ENCODE data around the gene ERI3. TPM values are rescaled to one million over a fixed set of nuclear protein-coding genes. Genes with fewer than 3 reads are reported as not detected.

The ERI3 gene
- total RNA-seq, 1 experiment from 2014 or later = 74.2 TPM

DNA sequence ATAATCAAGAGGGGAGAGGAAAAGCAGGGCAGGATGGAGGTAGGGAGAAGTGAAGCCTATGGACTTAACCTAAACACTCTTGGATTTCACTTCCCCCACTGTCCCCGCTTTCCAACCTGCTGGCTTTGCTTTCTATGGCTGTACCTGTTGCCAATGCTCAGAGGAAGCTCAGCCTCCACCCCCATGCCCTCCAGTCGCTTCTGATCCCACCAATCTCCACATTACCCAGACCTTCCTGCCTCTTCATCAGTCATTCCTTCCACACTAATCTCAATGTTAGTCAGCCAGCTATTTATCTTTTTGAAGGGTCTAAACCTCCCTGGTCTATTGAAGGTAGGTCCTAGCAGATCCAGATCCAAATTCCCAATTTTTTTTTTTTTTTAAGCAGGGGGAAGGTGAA is 24.1 kb downstream of the ERI3 start:
- POLR2A ChIA-PET = interaction anchor here (0.7 kb wide), 1 partner anchor 14 kb away, joined by 3 read pairs; no protein-coding TSS in a partner anchor

GRCh38 chr1:44328671-44329416 is 26.2 kb downstream of the ERI3 start:
- peaks cover 17% of the 10 kb centered on the region for H3K79me2 ChIP-seq (ENCODE audit: insufficient read depth, low read length)
- H3K9ac ChIP-seq (ENCODE audit: low read length) = peak overlapping the region; percentile 29
- H4K20me1 ChIP-seq (ENCODE audit: insufficient read depth) = no peaks in the 10 kb centered on the region; the same call in 1 of the 2 replicates
- ChIA-PET CTCF (interaction anchor here (1.5 to 1.7 kb wide), 2 partner anchors 9 to 11 kb away, joined by 4 to 7 read pairs; no protein-coding TSS in a partner anchor), RAD21 (ENCODE audit: low non-redundant PET in 1 of 2, low total read pairs in 2 of 2, uncharacterized antibody in 2 of 2, unreplicated experiment in 2 of 2) (no interaction called here), POLR2A (interaction anchor here (0.7 to 1.0 kb wide), 2 partner anchors 303 to 374 kb away, joined by 3 read pairs; no protein-coding TSS in a partner anchor)
- no peaks in the 10 kb centered on the region for H3K9me3 ChIP-seq (ENCODE audit: control insufficient read depth in 1 of 2, insufficient read depth in 1 of 2, low read depth in 1 of 2, low read length in 2 of 2)
- DNase-seq (ENCODE audit: low read depth, low spot score) = no peak
- H3K27me3 ChIP-seq (ENCODE audit: insufficient read depth, low read length) = no peaks in the 10 kb centered on the region
- H3K36me3 ChIP-seq (ENCODE audit: control insufficient read depth in 1 of 2, insufficient read depth in 2 of 2, low read length in 2 of 2) = no peaks in the 10 kb centered on the region; a peak in 1 of 4 replicates
- no peak overlapping the region; the same call in 1 of the 2 replicates for H3K27ac ChIP-seq (ENCODE audit: low read depth, low read length)
- no peak for ATAC-seq
- no peaks in the 10 kb centered on the region for H3K9me2 ChIP-seq (ENCODE audit: insufficient read depth)
- H3K4me3 ChIP-seq (replicated peaks in 1 of 2; ENCODE audit: low read depth in 1 of 2, low read length in 2 of 2) = no peak overlapping the region
- peaks cover 28 to 31% of the 10 kb centered on the region in 2 experiments for H3K4me1 ChIP-seq (ENCODE audit: control insufficient read depth in 1 of 2, insufficient read depth in 2 of 2, low read length in 2 of 2)
- H2AFZ ChIP-seq (ENCODE audit: low read depth, low read length, poor library complexity, severe bottlenecking) = no peak overlapping the region
- H3K4me2 ChIP-seq (ENCODE audit: low read length) = peak overlapping the region; percentile 65
- TF ChIP-seq ELF1 (IDR thresholded peaks at IDR 0.05; ENCODE audit: borderline replicate concordance, low read depth) = no peak
- no peak for TF ChIP-seq EZH2 (IDR thresholded peaks at IDR 0.05)
- TF ChIP-seq, protein P1, sequence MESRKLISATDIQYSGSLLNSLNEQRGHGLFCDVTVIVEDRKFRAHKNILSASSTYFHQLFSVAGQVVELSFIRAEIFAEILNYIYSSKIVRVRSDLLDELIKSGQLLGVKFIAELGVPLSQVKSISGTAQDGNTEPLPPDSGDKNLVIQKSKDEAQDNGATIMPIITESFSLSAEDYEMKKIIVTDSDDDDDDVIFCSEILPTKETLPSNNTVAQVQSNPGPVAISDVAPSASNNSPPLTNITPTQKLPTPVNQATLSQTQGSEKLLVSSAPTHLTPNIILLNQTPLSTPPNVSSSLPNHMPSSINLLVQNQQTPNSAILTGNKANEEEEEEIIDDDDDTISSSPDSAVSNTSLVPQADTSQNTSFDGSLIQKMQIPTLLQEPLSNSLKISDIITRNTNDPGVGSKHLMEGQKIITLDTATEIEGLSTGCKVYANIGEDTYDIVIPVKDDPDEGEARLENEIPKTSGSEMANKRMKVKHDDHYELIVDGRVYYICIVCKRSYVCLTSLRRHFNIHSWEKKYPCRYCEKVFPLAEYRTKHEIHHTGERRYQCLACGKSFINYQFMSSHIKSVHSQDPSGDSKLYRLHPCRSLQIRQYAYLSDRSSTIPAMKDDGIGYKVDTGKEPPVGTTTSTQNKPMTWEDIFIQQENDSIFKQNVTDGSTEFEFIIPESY (IDR thresholded peaks at IDR 0.05; ENCODE audit: extremely low read depth, insufficient replicate concordance, low read length) = no peak
- TF ChIP-seq SP1 (IDR thresholded peaks at IDR 0.05; ENCODE audit: low read depth) = no peak
- TF ChIP-seq POLR2AphosphoS5 (IDR thresholded peaks at IDR 0.05; ENCODE audit: low read depth, low read length) = no peak
- no peak for TF ChIP-seq YY1 (IDR thresholded peaks at IDR 0.05; ENCODE audit: extremely low read depth, insufficient replicate concordance, low read depth, low read length)
- TF ChIP-seq ZNF274 (IDR thresholded peaks at IDR 0.05; ENCODE audit: low read depth, low read length) = no peak
- no peak for TF ChIP-seq SRF (IDR thresholded peaks at IDR 0.05; ENCODE audit: low read depth)
- TF ChIP-seq EGR1 (IDR thresholded peaks at IDR 0.05; ENCODE audit: low read depth) = no peak
- no peak for TF ChIP-seq MAX (IDR thresholded peaks at IDR 0.05)
- BruUV-seq (replicated peaks) = no TSS peak
- intact Hi-C loops (cut with micrococcal nuclease) = no loop called here

More for the DNA sequence above, 24.1 kb downstream of the ERI3 start:
- CTCF ChIA-PET = no interaction called here
- peaks cover 2 to 7% of the 10 kb centered on the region in 2 experiments; a peak in 2 of 4 replicates for H3K36me3 ChIP-seq (ENCODE audit: control insufficient read depth in 1 of 2, insufficient read depth in 2 of 2, low read length in 2 of 2)
- peaks cover 5% of the 10 kb centered on the region; the same call in 1 of the 2 replicates for H4K20me1 ChIP-seq (ENCODE audit: insufficient read depth)
- H3K9me2 ChIP-seq (ENCODE audit: insufficient read depth) = no peaks in the 10 kb centered on the region
- BruUV-seq (replicated peaks) = no TSS peak
- H2AFZ ChIP-seq (ENCODE audit: low read depth, low read length, poor library complexity, severe bottlenecking) = no peak overlapping the region
- peaks cover 28 to 31% of the 10 kb centered on the region in 2 experiments for H3K4me1 ChIP-seq (ENCODE audit: control insufficient read depth in 1 of 2, insufficient read depth in 2 of 2, low read length in 2 of 2)
- intact Hi-C loops (cut with micrococcal nuclease) = no loop called here
- no peak overlapping the region for H3K27ac ChIP-seq (ENCODE audit: low read depth, low read length)
- H3K4me2 ChIP-seq (ENCODE audit: low read length) = no peak overlapping the region
- no peaks in the 10 kb centered on the region for H3K9me3 ChIP-seq (ENCODE audit: control insufficient read depth in 1 of 2, insufficient read depth in 1 of 2, low read depth in 1 of 2, low read length in 2 of 2)
- H3K79me2 ChIP-seq (ENCODE audit: insufficient read depth, low read length) = peaks cover 8% of the 10 kb centered on the region; the same call in 1 of the 2 replicates
- no peaks in the 10 kb centered on the region for H3K27me3 ChIP-seq (ENCODE audit: insufficient read depth, low read length)
- ATAC-seq (no peak), DNase-seq (ENCODE audit: low read depth, low spot score) (no peak)
- H3K4me3 ChIP-seq (replicated peaks in 1 of 2; ENCODE audit: low read depth in 1 of 2, low read length in 2 of 2) = no peak overlapping the region
- TF ChIP-seq EZH2 (IDR thresholded peaks at IDR 0.05) (no peak), CEBPB (IDR thresholded peaks at IDR 0.05; ENCODE audit: low read depth) (no peak), EZH2phosphoT487 (IDR thresholded peaks at IDR 0.05; ENCODE audit: borderline replicate concordance) (no peak), YY1 (IDR thresholded peaks at IDR 0.05; ENCODE audit: extremely low read depth, insufficient replicate concordance, low read depth, low read length) (no peak), POLR2A (IDR thresholded peaks at IDR 0.05; ENCODE audit: borderline replicate concordance, extremely low read depth, insufficient read depth, insufficient read length) (no peak), MAX (IDR thresholded peaks at IDR 0.05) (no peak), CBX3 (IDR thresholded peaks at IDR 0.05; ENCODE audit: low read depth) (no peak), EGR1 (IDR thresholded peaks at IDR 0.05; ENCODE audit: low read depth) (no peak), SIN3A (IDR thresholded peaks at IDR 0.05; ENCODE audit: low read depth) (no peak), ZNF274 (IDR thresholded peaks at IDR 0.05; ENCODE audit: low read depth, low read length) (no peak)
- TF ChIP-seq, protein P2, sequence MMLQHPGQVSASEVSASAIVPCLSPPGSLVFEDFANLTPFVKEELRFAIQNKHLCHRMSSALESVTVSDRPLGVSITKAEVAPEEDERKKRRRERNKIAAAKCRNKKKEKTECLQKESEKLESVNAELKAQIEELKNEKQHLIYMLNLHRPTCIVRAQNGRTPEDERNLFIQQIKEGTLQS (IDR thresholded peaks at IDR 0.05) = no peak
- H3K9ac ChIP-seq (ENCODE audit: low read length) = no peak overlapping the region
- RAD21 ChIA-PET (ENCODE audit: low non-redundant PET in 1 of 2, low total read pairs in 2 of 2, uncharacterized antibody in 2 of 2, unreplicated experiment in 2 of 2) = no interaction called here

All from HCT116 (cell line).